IPS-15b (cell line): ENCODE data around the gene CD34.
A peak's percentile ranks its signal among the peaks of the same experiment; 100 is the strongest.

Source experiments
- H3K27me3 ChIP-seq: one replicate; pipeline ENCODE4 v1.6.1; 2013; ENCODE audit warnings: low read length; ENCODE audit not compliant: control insufficient read depth, insufficient read depth
- H3K36me3 ChIP-seq: one replicate; pipeline ENCODE4 v1.6.1; 2013; ENCODE audit warnings: low read length; ENCODE audit not compliant: control insufficient read depth, insufficient read depth
- H3K4me1 ChIP-seq: one replicate; pipeline ENCODE4 v1.6.1; 2013; ENCODE audit warnings: mild to moderate bottlenecking, low read length; ENCODE audit not compliant: control insufficient read depth, insufficient read depth
- H3K4me3 ChIP-seq: one replicate; pipeline ENCODE4 v1.5.1; 2013; ENCODE audit warnings: low read depth, low read length
- H3K9ac ChIP-seq: one replicate; pipeline ENCODE4 v1.6.1; 2013; ENCODE audit warnings: low read depth, mild to moderate bottlenecking, low read length
- H3K9me3 ChIP-seq: one replicate; pipeline ENCODE4 v1.6.1; 2013; ENCODE audit warnings: mild to moderate bottlenecking, low read length; ENCODE audit not compliant: control insufficient read depth, insufficient read depth

CD34 gene

DNA sequence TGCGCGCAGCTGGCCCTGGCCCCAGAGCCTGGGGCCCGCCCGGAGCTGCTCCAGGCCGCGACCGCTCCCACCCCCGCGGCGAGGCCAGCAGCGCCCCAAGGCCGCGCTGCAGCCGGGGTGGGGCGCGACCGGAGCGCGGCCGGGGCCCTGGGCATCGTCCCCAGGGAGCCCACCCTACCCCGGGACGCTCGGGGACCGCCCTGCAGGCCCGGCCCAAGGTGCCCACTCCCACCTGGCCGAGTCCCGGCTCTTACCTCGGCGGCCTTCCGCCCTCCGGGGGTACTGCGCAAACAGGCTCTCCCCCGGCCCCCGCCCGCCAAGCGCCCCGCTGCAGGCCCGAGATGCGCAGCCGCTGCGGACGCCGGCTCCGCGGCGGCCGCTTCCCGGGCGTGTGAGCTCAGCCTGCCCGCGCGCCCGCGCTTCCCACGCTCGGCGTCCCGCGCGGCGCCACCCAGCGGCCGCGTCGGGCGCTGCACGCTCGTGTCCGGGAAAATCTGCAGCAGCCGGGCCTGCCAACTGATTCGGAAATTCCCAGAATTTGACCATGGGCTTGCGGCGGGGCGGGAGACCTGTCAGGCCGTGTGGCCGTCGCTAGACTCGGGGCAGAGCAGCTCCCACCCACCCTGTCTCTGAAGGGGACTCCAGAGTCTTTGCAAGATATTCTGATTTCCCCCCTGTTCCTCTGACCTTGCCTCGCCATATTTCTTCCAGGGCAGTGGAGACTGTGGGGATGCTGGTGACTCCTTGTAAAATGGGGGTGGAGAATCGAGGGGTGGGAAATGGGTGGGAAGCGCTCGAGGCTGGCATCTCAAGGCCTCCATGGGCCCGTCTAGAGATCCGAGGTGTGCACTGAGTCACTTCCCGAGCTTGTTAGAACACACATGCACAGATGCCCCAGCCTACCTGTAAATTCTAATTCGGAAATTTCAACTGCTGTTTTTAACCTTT lies 41.9 kb downstream of the CD34 start:
- Histone ChIP-seq H3K9ac (peak overlapping the region; percentile 67), H3K4me1 (peaks cover 2% of the 10 kb centered on the region), H3K36me3 (no peaks in the 10 kb centered on the region), H3K4me3 (peak overlapping the region; percentile 74), H3K9me3 (no peaks in the 10 kb centered on the region), H3K27me3 (peaks cover 21% of the 10 kb centered on the region)

DNA sequence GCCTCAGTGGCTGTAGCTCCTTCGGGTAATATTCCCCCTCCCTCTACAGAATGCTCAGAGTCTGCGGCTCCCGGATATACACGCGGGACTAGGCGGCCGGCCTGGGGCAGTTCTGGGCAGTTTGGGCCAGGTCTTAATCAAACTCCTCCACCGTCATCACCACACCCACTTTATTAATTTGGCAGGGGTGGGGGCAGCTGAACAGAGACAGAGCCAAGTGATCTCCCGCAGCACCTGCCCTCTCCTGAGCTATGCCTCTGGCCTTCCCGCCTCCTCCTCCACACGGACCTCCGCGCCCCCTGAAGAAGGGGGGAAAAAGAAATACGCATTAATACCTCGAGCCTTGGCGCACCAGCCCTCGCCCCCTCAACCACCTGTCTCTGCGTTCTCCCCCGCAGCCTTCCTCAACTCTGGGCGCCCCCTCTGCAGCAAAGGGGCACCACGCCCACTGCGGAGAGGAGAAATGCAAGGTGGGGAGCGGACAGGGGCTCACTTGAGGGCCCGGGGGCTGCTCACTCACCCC lies 42.6 kb downstream of the CD34 start:
- H3K36me3 ChIP-seq: no peaks in the 10 kb centered on the region
- H3K4me1 ChIP-seq: peaks cover 2% of the 10 kb centered on the region
- peaks cover 21% of the 10 kb centered on the region for H3K27me3 ChIP-seq
- H3K9ac ChIP-seq: no peak overlapping the region
- H3K9me3 ChIP-seq: no peaks in the 10 kb centered on the region
- H3K4me3 ChIP-seq: peak overlapping the region; percentile 74

DNA sequence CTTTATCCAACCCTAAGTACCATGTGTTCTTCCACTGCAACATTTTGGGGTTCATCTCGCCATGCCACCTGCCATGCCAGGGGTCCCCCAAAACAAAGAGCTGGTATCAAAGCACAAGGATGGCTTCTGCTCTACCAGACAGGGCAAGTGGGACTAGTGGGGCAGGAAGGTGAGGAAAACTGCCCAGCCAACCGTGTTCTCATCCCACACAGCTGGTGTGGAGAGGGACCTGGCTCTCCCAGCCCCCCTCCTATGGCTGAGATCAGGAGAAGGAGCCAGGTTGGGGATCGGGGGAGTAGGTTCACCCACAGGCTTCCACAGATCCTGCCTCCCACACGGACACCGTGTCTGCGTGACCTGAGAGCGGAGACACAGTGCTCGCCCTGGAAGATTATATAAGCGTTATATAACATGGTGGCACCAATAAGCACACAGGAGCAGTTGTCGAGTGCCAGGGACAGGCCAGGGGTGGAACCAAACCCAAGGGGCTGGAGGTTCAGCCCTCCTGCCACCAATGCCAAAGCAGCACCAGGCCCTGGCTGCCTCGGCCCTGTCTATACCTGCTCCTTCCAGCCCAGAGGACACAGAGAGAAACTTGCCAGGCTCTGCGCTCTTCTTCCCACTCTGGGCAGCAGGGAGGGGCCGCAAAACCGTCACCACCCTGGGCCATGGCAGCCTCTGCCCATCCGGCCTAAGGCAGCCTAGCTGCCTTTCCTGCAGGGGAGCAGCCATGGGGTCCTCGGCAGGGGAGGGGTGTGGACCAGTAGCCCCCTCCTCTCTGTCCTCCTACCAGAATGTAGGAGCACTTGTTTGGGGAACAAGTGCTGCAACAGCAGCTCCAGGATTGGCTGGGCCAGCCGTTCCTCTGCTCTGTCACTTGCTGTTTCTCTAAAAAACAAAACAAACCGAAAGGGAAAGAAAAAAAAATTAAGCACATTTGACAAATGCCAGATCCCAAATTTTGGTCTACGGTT lies 43.5 kb downstream of the CD34 start:
- H3K4me3 ChIP-seq: peak overlapping the region; percentile 74
- peaks cover 21% of the 10 kb centered on the region for H3K27me3 ChIP-seq
- H3K9me3 ChIP-seq: no peaks in the 10 kb centered on the region
- H3K9ac ChIP-seq: no peak overlapping the region
- no peaks in the 10 kb centered on the region for H3K36me3 ChIP-seq
- no peaks in the 10 kb centered on the region for H3K4me1 ChIP-seq

DNA sequence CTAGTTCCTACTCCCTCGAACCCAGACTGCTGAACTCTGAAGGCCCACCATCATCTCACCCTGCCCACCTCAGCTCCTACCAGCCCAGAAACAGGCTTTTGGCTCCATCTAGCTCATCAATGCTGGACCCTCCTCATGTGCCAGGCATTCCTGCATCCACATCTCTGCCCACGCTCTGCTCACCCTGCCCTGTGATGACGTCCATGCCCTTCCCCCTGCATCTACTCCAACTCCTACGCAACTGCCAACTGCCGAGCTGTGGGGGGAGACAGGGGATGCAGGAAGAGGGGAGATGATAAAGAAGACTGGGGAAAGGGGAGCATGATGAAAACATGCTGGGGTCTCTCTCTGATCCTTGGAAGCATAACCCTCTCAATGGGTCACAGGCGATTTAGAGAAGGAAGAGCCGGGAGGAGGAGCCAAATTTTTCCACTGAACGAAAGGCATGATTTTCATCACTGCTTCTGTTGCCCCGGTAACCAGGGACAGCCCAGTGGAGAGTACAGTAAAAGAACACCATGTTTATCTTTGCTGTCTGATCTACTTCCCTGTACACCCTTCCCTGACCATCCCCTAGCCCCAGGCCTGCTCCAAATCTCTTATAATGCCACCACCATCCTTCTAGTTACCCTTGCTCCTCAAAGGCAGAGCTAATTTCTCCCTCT lies 44.3 kb downstream of the CD34 start:
- no peaks in the 10 kb centered on the region for H3K4me1 ChIP-seq
- no peaks in the 10 kb centered on the region for H3K36me3 ChIP-seq
- peaks cover 19% of the 10 kb centered on the region for H3K27me3 ChIP-seq
- no peaks in the 10 kb centered on the region for H3K9me3 ChIP-seq
- no peak overlapping the region for H3K4me3 ChIP-seq
- H3K9ac ChIP-seq: no peak overlapping the region

DNA sequence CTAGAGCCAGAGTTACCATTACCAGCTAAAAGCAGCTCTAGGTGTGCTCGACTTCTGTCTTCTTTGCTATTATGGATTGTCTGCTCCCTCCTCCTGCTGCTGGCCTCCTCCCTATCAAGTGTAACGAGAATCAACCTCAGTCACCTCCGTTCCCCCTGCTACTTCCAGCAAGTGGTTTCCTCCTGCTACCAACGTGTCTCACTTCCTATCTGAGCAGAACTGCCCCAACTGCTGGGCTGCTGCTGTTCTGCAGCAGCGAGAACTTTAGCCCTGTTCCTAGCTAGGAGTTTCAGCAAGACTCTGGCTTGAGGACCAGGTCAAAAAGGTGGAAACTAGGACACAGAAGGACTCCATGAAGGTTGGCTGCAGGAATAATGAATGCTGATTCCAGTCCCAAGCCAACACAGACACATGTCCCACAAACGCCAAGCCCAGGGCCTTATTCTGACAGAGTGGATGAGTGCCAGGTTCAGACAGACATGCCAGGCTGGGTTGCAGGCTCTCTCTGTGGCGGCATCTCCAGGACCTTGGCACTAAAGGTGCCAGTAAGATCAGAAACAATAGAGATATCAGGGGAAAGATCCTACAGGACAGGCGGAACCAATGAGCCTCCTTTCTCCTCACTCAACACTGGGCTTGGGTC lies 46.9 kb downstream of the CD34 start:
- Histone ChIP-seq H3K4me1 (no peaks in the 10 kb centered on the region), H3K36me3 (no peaks in the 10 kb centered on the region), H3K9ac (no peak overlapping the region), H3K4me3 (no peak overlapping the region), H3K9me3 (no peaks in the 10 kb centered on the region), H3K27me3 (peaks cover 3% of the 10 kb centered on the region)

DNA sequence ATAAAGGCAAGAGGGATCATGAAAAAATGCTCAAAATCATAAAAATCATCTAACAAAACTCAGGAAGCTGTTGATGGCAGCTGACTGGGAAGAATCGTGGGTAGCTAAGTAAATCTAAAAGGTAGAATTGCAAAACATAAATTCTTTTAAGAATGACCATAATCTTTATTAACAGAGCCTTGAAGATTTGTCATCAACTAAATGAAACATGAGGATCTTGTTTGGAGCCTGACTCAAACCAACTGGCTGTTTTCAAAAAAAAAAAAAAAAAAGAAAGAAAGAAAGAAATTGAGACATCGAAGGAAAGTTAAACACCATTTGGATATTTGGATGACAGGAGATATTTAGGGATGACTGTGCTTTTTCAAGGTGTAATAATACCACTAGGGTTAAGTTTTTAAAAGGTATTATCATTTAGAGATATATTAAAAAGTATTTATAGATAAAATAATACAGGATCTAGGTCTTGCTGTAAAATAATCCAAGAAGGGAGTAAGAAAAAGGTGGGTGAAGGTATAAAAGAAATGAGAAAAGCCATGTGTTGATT lies 48.6 kb downstream of the CD34 start:
- no peaks in the 10 kb centered on the region for H3K9me3 ChIP-seq
- H3K4me1 ChIP-seq: no peaks in the 10 kb centered on the region
- H3K27me3 ChIP-seq: no peaks in the 10 kb centered on the region
- no peak overlapping the region for H3K4me3 ChIP-seq
- H3K9ac ChIP-seq: no peak overlapping the region
- H3K36me3 ChIP-seq: no peaks in the 10 kb centered on the region

DNA sequence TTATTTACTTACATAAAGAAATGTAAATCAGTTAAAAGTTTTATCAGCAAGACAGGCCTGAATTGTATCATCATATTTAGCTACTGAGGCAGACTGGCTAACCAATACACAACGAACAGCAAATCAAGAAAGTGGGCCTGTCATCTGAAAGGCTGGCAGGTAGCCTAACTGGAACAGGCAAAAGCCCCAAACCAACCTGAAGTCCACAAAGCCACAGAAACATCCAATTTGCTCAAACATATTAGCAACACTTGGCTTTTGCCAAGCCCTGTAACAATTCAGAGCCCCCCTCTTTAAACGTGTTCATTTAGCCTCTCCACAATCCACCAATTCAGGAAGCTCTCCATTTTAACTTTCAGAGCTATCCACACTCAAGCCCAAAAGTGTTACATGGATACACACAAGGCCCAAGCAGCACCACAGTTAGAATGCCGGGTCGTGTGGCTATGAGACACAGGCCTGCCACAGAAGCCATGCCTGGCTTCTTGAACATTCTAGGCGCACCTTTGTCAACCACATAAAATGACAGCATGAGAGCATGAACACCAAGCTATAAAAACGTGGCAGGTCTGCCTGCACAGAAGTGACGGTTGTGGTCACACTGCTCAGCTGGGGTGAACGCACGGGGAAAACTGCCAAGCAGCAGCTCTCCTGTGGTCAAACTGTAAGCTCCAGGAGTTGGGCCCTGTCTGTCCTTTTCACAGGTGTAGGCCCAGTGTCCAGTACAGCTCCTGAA lies 49.3 kb downstream of the CD34 start:
- Histone ChIP-seq H3K9me3 (no peaks in the 10 kb centered on the region), H3K36me3 (no peaks in the 10 kb centered on the region), H3K4me3 (no peak overlapping the region), H3K9ac (no peak overlapping the region), H3K4me1 (no peaks in the 10 kb centered on the region), H3K27me3 (no peaks in the 10 kb centered on the region)

DNA sequence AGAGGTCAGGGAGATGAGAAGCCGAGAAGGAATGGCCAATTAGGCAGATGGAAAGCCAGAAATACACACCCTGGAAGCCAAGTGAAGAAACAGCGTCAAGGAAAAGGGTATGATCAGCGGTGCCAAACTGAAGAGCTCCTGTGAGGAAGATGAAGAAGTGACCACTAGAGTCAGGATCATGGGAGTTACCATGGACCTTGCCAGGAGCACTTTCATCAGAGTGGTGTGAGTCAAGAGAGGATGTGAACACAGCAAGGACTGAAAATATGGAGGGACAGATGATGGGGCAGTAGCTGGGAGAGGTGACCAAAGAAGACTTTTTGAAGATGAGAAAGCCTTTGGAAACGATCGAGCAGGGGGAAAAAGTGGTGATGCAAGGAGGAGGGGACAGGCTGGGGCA lies 50.4 kb downstream of the CD34 start:
- Histone ChIP-seq H3K4me3 (no peak overlapping the region), H3K27me3 (no peaks in the 10 kb centered on the region), H3K36me3 (no peaks in the 10 kb centered on the region), H3K4me1 (no peaks in the 10 kb centered on the region), H3K9me3 (no peaks in the 10 kb centered on the region), H3K9ac (no peak overlapping the region)

DNA sequence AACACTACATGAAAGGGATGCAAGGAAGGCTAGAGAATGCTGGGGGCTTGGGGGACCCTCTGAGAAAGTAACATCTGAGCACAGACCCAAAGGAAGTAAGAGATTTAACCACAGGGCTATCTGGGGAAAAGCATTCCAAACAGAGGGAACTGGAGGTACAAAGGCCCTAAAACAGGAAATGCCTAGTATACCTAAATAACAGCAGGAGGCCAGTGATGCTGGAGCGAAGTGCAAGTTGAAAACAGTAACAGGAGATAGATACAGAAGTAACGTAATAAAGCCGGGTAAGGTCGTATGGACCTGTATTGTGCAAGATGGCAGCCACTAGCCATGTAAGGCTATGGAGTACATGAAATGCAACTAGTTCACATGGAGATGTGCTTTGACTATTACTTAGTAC lies 52.1 kb downstream of the CD34 start:
- Histone ChIP-seq H3K36me3 (no peaks in the 10 kb centered on the region), H3K4me1 (no peaks in the 10 kb centered on the region), H3K9ac (no peak overlapping the region)

DNA sequence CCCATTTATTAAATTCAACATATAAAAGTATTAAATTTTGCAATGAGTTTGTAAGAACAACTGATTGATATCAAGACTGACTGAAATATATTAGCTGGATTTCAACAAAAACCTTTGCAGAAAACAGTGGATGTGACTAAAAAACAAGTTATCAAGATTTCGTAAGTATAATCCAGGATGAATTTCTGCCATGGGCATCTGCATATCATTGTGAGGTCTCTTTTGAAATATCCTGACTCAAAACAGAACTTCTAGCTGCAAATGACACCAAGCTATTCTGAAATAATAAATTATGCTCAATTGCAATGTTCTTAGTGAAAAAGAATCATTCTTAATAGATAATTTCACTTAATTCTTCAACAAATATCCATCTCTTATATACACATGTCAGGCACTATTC lies 52.6 kb downstream of the CD34 start:
- no peaks in the 10 kb centered on the region for H3K36me3 ChIP-seq
- H3K27me3 ChIP-seq: no peaks in the 10 kb centered on the region
- no peak overlapping the region for H3K4me3 ChIP-seq
- H3K9ac ChIP-seq: no peak overlapping the region
- peaks cover under 1% of the 10 kb centered on the region for H3K4me1 ChIP-seq
- no peaks in the 10 kb centered on the region for H3K9me3 ChIP-seq

More for the DNA sequence above, 52.1 kb downstream of the CD34 start:
- Histone ChIP-seq H3K9me3 (no peaks in the 10 kb centered on the region), H3K4me3 (no peak overlapping the region), H3K27me3 (no peaks in the 10 kb centered on the region)
